Panc1 (cell line): ENCODE results near the gene LDB2.

Source experiments
- CTCF ChIP-seq: fragments of 450-650 bp; IDR thresholded peaks from 2 replicates; pipeline ENCODE4 v1.5.1; 2017; ENCODE audit warnings: mild to moderate bottlenecking
- POLR2AphosphoS5 ChIP-seq: IDR thresholded peaks from 2 replicates; pipeline ENCODE4 v1.6.1; 2012; ENCODE audit warnings: mild to moderate bottlenecking, low read depth, low read length, moderate library complexity

GRCh38 chr4:16819652-16820051 is 78.8 kb downstream of the LDB2 start:
- no peak for TF ChIP-seq CTCF
- TF ChIP-seq POLR2AphosphoS5 = no peak
